NOMO-1 treated with dmso at 0.1 percent for 144 hours (cell line): ENCODE results near the gene PIM1.

Experiments
- DNase-seq: peaks from one replicate; lab custom pipeline; 2025; ENCODE audit not compliant: unreplicated experiment; lab: John Stamatoyannopoulos, UW

PIM1 gene

GRCh38 chr6:37137201-37138090 is 32.5 kb upstream of the PIM1 start:
- DNase-seq: no peak

DNA sequence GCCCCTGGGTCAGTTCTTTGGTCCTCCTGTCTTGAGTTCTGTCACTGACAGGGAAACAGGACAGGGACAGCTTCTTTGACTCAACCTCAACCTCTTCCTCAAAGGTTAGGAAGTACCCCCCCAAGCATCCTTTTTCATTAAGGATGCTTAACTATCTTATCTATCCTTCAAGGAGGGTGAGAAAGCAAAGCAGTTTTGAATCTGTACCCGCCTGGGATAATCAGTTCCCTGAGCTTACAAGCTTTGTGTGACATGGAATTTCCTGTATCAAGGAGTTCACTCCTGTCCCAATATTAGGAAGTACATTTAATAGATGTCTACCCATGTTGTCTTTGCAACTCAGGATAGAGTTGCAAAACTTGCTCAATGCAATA is 31.1 kb upstream of the PIM1 start:
- DNase-seq: no peak

DNA sequence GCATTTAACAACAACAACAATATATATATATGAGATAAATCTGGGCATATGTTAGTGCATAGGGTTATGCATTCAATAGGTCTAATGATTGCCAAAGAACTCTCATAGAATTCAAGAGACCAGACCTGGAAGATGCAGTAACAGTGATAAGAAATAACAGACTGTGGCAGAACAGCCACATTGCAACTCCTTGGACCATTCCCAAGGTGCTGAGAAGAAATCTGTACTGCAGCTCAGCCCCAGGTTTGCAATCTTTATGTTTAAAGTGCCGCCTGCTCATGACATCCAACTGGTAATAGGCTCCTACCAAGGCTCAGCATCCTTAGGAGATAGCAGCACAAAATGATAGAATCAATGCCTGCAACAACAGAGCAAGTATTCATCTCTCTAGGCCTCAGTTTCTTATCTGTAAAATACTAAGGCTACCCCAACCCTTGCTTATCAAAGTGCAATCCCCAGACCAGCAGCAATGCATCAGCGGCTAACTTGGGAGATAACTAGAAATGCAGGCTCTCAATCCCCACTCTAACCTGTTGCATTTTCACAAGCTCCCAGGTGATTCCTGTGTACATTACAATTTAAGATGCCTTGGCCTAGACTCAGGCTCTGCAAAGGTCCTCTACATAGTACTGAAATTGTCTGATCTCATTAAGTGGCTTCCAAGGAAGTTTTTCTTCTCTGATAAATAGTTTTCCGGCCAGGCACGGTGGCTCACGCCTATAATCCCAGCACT is 30.6 kb upstream of the PIM1 start:
- DNase-seq: no peak

DNA sequence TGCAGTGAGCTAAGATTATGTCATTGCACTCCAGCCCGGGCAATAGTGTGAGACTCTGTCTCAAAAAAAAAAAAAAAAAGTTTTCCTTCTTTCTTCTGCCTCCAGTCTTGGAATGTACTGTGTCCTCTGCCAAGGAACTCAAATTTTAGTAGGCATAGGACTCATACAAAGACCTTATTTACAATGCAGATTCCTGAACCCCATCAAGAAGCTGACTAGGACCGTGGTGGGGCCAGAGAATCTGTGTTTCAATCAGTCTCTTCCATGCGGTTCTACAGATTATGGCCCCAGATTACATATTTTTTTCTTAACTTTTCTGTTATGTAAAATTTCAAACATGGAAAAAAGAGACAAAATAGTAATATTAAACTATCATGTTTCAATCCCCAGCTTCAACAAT is 29.8 kb upstream of the PIM1 start:
- DNase-seq: no peak

- no peak for DNase-seq
Observed at GRCh38 chr6:37141281-37142049, 28.5 kb upstream of the PIM1 start.

DNA sequence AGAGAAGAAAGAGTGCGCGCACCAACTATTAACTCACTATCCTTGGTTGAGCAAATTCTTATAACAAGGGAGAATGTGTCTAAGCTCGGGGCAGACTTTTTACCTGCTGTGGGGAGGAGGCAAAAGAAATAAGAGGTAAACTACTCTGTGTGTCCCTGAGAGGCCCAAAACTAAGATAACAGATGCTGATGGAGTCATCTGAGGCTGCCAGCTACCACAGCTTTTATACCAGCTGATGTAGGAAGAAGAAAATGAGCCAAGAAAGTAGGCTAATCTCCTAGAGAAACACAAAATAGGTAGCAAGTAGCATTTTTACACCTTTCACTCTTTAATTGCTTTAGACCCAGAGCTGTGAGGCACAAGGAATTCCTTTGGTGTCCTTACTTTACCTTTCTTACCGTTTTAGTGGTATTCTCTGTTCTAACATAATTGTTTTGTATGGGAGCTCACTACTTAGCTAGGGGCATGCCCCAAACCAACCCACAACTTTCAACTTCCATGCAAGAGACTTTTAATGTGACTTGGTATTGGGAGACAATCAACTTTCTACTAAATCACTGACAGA is 27.8 kb upstream of the PIM1 start:
- DNase-seq: no peak

DNA sequence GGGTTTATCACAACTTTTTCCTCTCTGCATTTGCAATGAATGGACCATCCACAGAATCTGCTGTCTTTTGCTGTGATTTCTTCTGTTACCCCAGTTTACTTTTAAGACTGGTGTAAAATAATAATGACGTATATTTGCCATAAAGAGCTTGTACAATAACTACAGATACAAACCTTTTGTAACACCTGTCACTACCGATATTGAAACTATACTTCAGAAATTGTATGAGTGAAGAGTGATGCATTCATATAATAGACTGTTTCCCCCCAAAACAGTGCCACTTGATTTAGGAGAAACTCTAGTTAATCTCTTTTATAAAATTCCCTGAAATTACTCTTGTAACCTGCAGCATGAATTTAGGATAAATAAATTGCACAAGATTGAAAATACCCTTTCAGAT is 26.4 kb upstream of the PIM1 start:
- DNase-seq: no peak

DNA sequence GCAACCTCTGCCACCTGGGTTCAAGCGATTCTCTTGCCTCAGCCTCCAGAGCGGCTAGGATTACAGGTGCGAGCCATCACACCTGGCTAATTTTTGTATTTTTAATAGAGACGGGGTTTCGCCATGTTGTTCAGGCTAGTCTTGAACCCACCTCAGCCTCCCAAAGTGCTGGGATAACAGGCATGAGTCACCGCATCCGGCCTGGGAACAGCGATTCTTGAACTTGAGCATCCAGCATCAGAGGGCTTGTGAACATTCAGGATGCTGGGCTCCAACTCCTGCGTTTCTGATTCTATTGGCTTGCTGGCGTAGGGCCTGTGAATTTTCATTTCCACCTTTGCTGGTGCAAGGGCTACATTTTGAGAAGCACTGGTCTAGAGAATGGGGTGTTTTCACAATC is 24.5 kb upstream of the PIM1 start:
- no peak for DNase-seq

- DNase-seq: no peak
Observed at GRCh38 chr6:37146735-37147157, 23.2 kb upstream of the PIM1 start.

DNA sequence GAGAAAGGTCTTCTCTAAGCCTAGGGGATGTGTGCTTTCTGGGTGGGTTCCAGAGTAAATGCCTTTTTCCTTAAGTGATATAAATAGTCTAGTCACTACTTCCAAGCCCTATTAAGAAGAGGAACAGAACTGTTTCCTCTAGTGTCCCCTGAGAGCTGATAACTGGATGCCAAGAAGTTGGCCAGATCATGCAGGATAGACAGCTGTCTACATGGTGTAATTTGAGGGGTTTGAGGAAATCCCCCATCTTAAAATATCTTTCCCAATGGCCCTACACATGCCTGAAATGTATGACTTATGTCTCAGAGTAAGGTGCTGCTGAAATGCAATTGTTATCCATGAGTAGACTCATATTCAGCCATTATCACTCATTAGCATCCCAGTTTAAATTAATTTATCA is 20.2 kb upstream of the PIM1 start:
- DNase-seq: no peak

- no peak for DNase-seq
Observed at GRCh38 chr6:37150314-37150713, 19.6 kb upstream of the PIM1 start.

DNA sequence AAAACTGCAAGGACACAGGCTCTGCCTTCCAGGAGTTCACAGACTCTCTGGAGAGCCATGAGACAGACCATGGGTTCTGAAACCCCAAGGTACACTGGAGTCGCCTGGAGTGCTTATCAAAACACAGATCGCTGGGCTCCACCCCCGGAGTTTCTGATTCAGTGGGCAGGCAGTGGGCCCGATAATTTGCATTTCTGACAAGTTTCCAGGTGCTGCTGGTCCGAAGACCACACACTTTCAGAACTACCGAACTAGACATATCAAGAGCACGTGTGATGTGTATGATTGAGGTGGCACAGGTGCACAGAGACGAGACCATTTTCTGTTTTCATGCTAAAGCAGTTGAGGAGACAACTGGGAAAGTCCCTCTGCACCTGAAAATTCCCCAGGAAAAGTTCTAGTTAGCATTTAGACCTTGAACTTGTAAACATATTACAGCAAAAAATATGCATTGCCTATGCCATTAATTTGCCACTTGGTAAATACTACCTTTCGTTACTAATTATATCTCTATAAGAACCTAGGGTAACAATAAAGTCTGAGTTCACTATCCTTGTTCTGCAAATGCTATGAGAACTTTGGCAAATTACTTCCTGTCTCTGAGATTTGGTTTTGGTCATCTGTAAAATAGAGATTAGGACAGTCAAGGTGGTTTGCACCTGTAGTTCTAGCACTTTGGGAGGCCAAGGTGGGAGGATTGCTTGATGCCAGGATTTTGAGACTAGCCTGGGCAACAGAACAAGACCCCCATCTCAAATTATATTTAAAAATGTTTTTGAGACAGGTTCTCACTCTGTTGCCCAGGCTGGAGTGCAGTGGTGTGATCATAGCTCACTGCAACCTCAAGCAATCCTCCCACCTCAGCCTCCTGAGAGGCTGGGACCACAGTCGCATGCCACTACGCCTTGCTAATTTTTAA is 14.3 kb upstream of the PIM1 start:
- DNase-seq: no peak

- no peak for DNase-seq
Observed at GRCh38 chr6:37158508-37158907, 11.4 kb upstream of the PIM1 start.

GRCh38 chr6:37160922-37161778 is 8.8 kb upstream of the PIM1 start:
- DNase-seq: peak; percentile 78

DNA sequence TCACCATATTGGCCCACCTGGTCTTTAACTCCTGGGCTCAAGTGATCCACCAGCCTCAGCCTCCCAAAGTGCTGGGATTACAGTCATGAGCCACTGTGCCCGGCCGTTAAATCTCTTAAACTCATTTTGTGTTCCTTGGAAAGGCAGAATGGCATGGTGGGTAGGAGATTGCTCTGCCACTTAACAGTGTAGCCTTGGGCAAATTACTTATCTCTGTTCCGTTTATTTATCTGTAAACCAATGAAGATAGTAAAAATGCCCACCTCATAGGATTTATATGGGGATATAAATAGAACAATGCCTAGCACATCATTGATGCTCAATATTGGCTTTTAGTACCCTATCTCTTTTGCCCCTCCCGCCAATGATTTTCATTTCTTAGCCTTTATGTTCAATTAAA is 7.2 kb upstream of the PIM1 start:
- no peak for DNase-seq

DNA sequence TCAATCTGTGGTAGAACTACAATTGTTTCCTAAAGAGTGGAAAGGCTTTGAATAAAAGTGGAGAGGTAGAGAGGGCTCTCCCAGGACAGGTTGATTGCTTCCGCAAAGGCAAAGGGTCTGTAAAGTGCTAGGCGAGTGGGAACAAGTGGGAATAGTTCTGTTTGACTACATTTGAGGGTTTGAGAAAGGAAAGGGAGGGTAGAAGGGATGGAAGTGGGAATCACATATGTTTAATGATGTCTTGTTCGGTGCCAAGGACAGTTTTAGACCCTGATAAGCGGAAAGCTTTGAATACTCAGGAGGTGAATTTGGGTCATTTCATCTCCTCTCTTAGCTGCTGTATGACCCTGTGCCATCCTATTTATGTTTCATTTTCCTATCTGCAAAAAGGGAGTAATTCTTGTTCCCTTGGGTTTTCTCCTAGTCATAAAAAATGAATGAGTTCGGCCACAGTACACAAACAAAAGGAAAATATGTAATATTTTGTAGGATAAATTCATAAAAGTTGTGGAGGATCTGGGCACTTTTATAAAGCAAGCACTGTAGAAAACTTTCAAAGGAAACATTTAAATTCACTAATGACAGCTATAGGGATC is 1.7 kb upstream of the PIM1 start:
- no peak for DNase-seq

DNA sequence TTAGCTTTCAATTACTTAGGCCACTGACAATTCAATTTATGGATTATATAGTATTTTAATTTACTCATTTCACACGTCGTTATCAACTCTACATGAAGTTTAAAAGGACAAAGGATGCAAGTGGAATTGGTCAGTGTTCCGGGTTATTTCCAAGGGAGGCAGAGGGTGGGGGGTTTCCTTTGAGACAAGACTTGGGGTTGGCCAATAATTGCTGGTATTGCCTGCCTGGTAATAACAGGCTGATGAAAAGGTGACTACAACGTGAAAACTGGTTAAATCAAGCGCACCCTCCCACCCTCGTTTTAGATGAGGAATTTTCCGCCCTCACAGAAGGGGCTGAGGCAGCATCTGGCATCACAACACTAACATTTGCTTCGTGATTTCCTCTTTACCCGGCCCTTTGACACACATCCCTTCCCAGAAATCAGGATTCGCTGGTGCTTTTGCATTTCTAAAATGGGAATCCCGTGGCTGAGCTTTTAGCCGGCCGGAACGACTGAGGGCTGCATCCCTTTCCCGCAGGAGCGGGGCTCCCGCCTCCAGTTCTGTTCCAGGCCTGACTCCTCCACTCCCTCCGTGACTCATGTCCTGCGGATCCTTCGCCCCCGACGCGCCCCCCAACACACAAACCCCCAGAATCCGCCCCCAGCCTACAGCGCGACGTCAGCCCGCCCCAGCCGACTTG is 999 bp upstream of the PIM1 start:
- no peak for DNase-seq
